ENCODE results near the gene SPIC.

The SPIC gene

DNA sequence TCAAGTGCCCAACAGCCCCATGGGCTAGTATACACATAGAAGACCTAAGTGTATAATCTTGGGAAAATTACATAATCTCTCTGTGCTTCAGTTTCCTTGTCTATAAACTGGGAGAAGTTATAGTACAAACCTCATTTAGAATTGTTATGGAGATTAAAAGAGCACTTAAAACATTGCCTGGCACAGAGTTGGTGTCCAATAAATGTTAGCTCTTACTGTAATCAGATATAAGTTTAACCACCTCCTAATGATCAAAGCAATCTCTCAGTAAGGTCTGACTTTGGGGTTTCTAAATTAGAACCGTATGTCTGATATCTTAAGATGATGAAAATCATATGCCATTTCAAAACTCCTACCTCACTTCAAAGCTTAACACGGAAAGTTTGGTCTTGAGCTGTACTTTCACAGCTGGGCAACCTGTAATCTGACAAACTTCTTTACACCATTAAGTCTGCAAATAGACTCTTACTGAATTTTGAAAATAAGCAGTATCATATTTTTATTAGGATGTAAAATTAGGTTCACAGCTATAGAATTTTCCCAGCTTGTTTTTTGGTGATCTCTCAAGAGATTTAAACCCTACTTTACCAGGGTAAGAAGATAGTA is 61.0 kb downstream of the SPIC start:
- TF ChIP-seq CTCF (conservative IDR thresholded peaks at IDR 0.05), result no peak
- no peak overlapping the region for H3K27ac ChIP-seq

Measured in VCaP (cell line).